GM13976 (cell line): ENCODE measurements around the gene JAKMIP1.

ENCODE experiments used
- DNase-seq: peaks from one replicate; pipeline ENCODE4 v3.0.0; 2012; ENCODE audit warnings: low spot score
- CTCF ChIP-seq: IDR thresholded peaks from 2 replicates; pipeline ENCODE4 v1.5.1; 2012; ENCODE audit warnings: borderline replicate concordance, mild to moderate bottlenecking; ENCODE audit not compliant: insufficient read depth; ENCODE audit errors: extremely low read depth, missing control alignments, control extremely low read depth
- in situ Hi-C: fragments of 300-500 bp; cut with MboI; formaldehyde crosslinking; loops from one replicate; pipeline ENCODE4 v1.12.0; 2022; ENCODE audit warnings: low sequenced_read_pairs, mixed read lengths, inconsistent platforms; ENCODE audit not compliant: unreplicated experiment

JAKMIP1 gene

GRCh38 chr4:6107114-6107791 is 93.1 kb downstream of the JAKMIP1 start:
- no peak for TF ChIP-seq CTCF
- DNase-seq, result no peak
- in situ Hi-C loops, result no loop called here

- no peak for TF ChIP-seq CTCF
- in situ Hi-C loops, result no loop called here
- no peak for DNase-seq
These were observed 94.2 kb downstream of the JAKMIP1 start for GRCh38 chr4:6106156-6106555.

- no peak for DNase-seq
- in situ Hi-C loops, result no loop called here
- no peak for TF ChIP-seq CTCF
These were observed 94.9 kb downstream of the JAKMIP1 start for GRCh38 chr4:6105311-6105911.

- in situ Hi-C loops, result no loop called here
- no peak for TF ChIP-seq CTCF
- DNase-seq, result no peak
These were observed 95.7 kb downstream of the JAKMIP1 start for GRCh38 chr4:6104541-6105130.

GRCh38 chr4:6097581-6097980 is 102.8 kb downstream of the JAKMIP1 start:
- no peak for TF ChIP-seq CTCF
- in situ Hi-C loops, result no loop called here
- no peak for DNase-seq

GRCh38 chr4:6095897-6096296 is 104.5 kb downstream of the JAKMIP1 start:
- DNase-seq, result no peak
- in situ Hi-C loops, result no loop called here
- TF ChIP-seq CTCF, result no peak
